DND-41 (cell line): Measurements from ENCODE around the gene EPN3.

ENCODE experiments used
- CTCF ChIP-seq: IDR thresholded peaks from 2 replicates; pipeline ENCODE4 v1.5.1; 2012; ENCODE audit warnings: borderline replicate concordance, low read length, moderate library complexity, mild to moderate bottlenecking; ENCODE audit not compliant: poor library complexity, severe bottlenecking; ENCODE audit errors: extremely low read depth
- EZH2 ChIP-seq: IDR thresholded peaks from 3 replicates; pipeline ENCODE4 v1.6.1; 2012; ENCODE audit warnings: borderline replicate concordance, low read depth, mild to moderate bottlenecking, moderate library complexity, low read length, inconsistent platforms; ENCODE audit not compliant: severe bottlenecking

GRCh38 chr17:50566886-50567285, 34.4 kb downstream of the EPN3 start:
- no peak for TF ChIP-seq CTCF
- no peak for TF ChIP-seq EZH2
